ENCODE measurements around the gene SLC25A45.

The SLC25A45 gene

GRCh38 chr11:65429068-65429681 is 46.7 kb upstream of the SLC25A45 start:
- Histone ChIP-seq H3K9me3 (no peaks in the 10 kb centered on the region), H3K36me3 (peaks cover 29% of the 10 kb centered on the region), H3K4me3 (ENCODE audit: low read depth, low read length) (peak overlapping the region; percentile 38), H3K27me3 (no peaks in the 10 kb centered on the region), H3K4me1 (peaks cover 3% of the 10 kb centered on the region; the same call in 1 of the 2 replicates)
- no peak for TF ChIP-seq CTCF (IDR thresholded peaks at IDR 0.05; ENCODE audit: low read depth, low read length)
- no peak for DNase-seq

DNA sequence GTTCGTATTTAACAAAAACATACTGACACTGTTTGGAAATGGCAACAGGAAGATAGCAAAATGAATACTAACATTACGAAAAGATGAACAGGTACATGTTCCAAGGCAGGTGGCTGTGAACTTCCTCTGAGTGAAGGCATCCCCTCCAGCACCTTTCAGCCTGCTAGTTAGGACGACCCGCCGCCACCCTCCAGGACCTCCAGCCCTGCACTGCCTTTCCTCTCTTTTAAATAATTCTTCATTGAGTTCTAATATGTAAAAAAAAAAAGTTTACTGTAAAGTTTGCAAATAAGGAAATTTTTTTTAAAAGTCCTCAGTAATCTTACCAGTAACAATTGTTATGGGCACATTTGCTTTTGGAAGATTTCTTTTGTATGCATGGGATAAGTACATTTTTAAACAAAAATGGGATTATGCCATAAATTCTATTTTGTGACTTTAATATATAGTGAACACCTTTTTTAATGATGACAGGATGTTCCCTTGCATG is 46.2 kb upstream of the SLC25A45 start:
- Histone ChIP-seq H3K9me3 (no peaks in the 10 kb centered on the region), H3K4me1 (peaks cover 3% of the 10 kb centered on the region; the same call in 1 of the 2 replicates), H3K36me3 (peaks cover 34% of the 10 kb centered on the region), H3K4me3 (ENCODE audit: low read depth, low read length) (peak overlapping the region; percentile 88), H3K27me3 (no peaks in the 10 kb centered on the region)
- no peak for DNase-seq
- TF ChIP-seq CTCF (IDR thresholded peaks at IDR 0.05; ENCODE audit: low read depth, low read length) = no peak

DNA sequence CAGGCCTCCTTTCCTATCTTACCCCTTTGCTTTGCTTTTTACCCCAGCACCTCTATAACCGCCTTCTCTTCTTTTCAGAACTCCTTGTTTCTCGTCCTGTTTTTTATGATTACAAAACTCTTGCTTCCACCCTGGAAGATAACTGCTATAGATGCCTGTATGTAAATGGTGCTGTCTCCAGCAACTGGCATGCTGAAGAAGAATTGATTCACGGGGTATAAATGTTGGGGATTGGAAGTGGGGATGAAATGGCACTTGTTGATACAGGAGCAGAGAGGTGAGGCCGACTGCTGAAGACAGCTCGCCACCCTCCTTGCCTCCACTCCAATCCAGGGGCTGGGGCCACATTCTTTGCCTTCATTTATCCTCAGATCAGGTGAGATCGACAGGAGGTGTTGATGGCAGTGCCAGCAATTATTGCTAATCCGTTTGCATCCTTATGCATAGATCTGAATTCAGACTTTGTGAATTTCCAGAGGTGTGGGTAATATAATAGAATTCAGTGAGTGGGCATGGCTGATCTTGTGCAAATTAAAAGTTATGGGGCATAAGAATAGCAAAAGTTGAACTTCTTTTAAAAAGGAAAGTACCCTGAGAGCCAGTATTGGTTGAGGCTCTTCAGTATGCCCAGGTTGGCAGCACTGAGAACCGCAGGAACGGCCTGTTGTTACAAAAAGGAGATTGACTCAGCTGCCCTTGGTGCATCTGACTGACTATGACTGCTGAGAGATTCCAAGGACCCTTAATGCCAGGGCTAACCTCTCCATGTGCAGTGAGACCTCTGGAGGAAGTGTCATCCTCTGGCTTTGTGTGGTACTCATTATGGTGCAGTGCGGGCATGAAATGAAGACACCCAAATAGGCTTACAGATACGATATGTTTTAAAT is 45.5 kb upstream of the SLC25A45 start:
- H3K27me3 ChIP-seq = peaks cover under 1% of the 10 kb centered on the region; the same call in 1 of the 2 replicates
- peaks cover 3% of the 10 kb centered on the region; the same call in 1 of the 2 replicates for H3K4me1 ChIP-seq
- TF ChIP-seq CTCF (IDR thresholded peaks at IDR 0.05; ENCODE audit: low read depth, low read length) = no peak
- peaks cover 40% of the 10 kb centered on the region for H3K36me3 ChIP-seq
- H3K9me3 ChIP-seq = no peaks in the 10 kb centered on the region
- no peak for DNase-seq
- H3K4me3 ChIP-seq (ENCODE audit: low read depth, low read length) = peak overlapping the region; percentile 88

GRCh38 chr11:65426839-65427690 is 44.6 kb upstream of the SLC25A45 start:
- peaks cover 3% of the 10 kb centered on the region; the same call in 1 of the 2 replicates for H3K4me1 ChIP-seq
- no peak for DNase-seq
- H3K36me3 ChIP-seq = peaks cover 43% of the 10 kb centered on the region
- TF ChIP-seq CTCF (IDR thresholded peaks at IDR 0.05; ENCODE audit: low read depth, low read length) = no peak
- peak overlapping the region; percentile 88 for H3K4me3 ChIP-seq (ENCODE audit: low read depth, low read length)
- no peaks in the 10 kb centered on the region for H3K9me3 ChIP-seq
- H3K27me3 ChIP-seq = peaks cover 3% of the 10 kb centered on the region

GRCh38 chr11:65425971-65426838 is 43.8 kb upstream of the SLC25A45 start:
- no peak for TF ChIP-seq CTCF (IDR thresholded peaks at IDR 0.05; ENCODE audit: low read depth, low read length)
- H3K9me3 ChIP-seq = no peaks in the 10 kb centered on the region
- peaks cover 43% of the 10 kb centered on the region for H3K36me3 ChIP-seq
- H3K27me3 ChIP-seq = peaks cover 3% of the 10 kb centered on the region
- DNase-seq = no peak
- peak overlapping the region; percentile 88 for H3K4me3 ChIP-seq (ENCODE audit: low read depth, low read length)
- peaks cover 4% of the 10 kb centered on the region for H3K4me1 ChIP-seq

Measured in BE2C (cell line).